ENCODE data around the gene SLCO1A2. TPM values are rescaled to one million over a fixed set of nuclear protein-coding genes. Genes with fewer than 3 reads are reported as not detected.

Gene SLCO1A2
- total RNA-seq (2022; extraction: Qiagen RNA extraction; ENCODE audit: low read depth): 0.07 TPM in 1 of 5 replicates, not detected in the others

GRCh38 chr12:21334771-21335325 lies at the start of gene SLCO1A2:
SLCO1A2 (minus strand) TSS chr12:21334917; CDS start chr12:21334647, 270 bp downstream.

GRCh38 chr12:21372602-21373001 lies 37.9 kb upstream of the SLCO1A2 start, which contains the start of gene IAPP:
IAPP (plus strand) TSS chr12:21372902; CDS start chr12:21373352, 450 bp downstream.

Other genes with a start within 250 kb of the SLCO1A2 start
- gene SLCO1B1, start 203.7 kb downstream of the SLCO1A2 start, total RNA-seq (2022; extraction: Qiagen RNA extraction; ENCODE audit: low read depth): 0.26 to 0.53 TPM (median 0.37 TPM) in 5 replicates
- not detected in 5 replicates for gene IAPP, start 38.0 kb upstream of the SLCO1A2 start, total RNA-seq (2022; extraction: Qiagen RNA extraction; ENCODE audit: low read depth)
- 5.4 to 7.6 TPM (median 6.5 TPM) in 5 replicates for gene PYROXD1, start 102.7 kb upstream of the SLCO1A2 start, total RNA-seq (2022; extraction: Qiagen RNA extraction; ENCODE audit: low read depth)
- gene RECQL, start 166.7 kb upstream of the SLCO1A2 start, total RNA-seq (2022; extraction: Qiagen RNA extraction; ENCODE audit: low read depth): 44.6 to 85.4 TPM (median 58.4 TPM) in 5 replicates
- 79.9 to 91.8 TPM (median 87.8 TPM) in 5 replicates for gene GOLT1B, start 166.9 kb upstream of the SLCO1A2 start, total RNA-seq (2022; extraction: Qiagen RNA extraction; ENCODE audit: low read depth)
- gene SPX, start 191.4 kb upstream of the SLCO1A2 start, total RNA-seq (2022; extraction: Qiagen RNA extraction; ENCODE audit: low read depth): 1.3 to 2.1 TPM (median 2.0 TPM) in 5 replicates

Data from A549 treated with CpdA at 1 μM for 4 hours (cell line).